Thymus (tissue), 11 donors: ENCODE measurements around the gene EDARADD. TPM values are rescaled to one million over a fixed set of nuclear protein-coding genes. Genes with fewer than 3 reads are reported as not detected.

Source experiments
- DNase-seq, 9 donors: peaks; one replicate each; pipeline ENCODE4 v3.0.0-alpha.2; 2013; ENCODE audit warnings: low spot score in 9 of 9, low read depth in 6 of 9, missing footprints in 1 of 9
- H3K27ac ChIP-seq, 2 donors: one replicate each; pipeline ENCODE4 v1.5.1; 2013; ENCODE audit warnings: control low read depth in 1 of 2, low read depth in 1 of 2, low read length in 1 of 2, mild to moderate bottlenecking in 1 of 2, moderate library complexity in 1 of 2
- H3K27me3 ChIP-seq, 2 donors: one replicate each; pipeline ENCODE4 v1.5.1; 2013; ENCODE audit warnings: low read length in 1 of 2; ENCODE audit not compliant: control insufficient read depth in 2 of 2, insufficient read depth in 1 of 2
- H3K36me3 ChIP-seq, 2 donors: one replicate each; pipeline ENCODE4 v1.5.1; 2013; ENCODE audit warnings: low read length in 1 of 2, mild to moderate bottlenecking in 1 of 2, moderate library complexity in 1 of 2; ENCODE audit not compliant: control insufficient read depth in 2 of 2, insufficient read depth in 2 of 2
- H3K4me1 ChIP-seq, 2 donors: one replicate each; pipeline ENCODE4 v1.5.1; 2013; ENCODE audit warnings: low read length in 2 of 2; ENCODE audit not compliant: control insufficient read depth in 2 of 2, insufficient read depth in 2 of 2
- H3K4me3 ChIP-seq, 2 donors: one replicate each; pipeline ENCODE4 v1.5.1; 2013; ENCODE audit warnings: low read length in 2 of 2, control low read depth in 1 of 2, mild to moderate bottlenecking in 1 of 2
- H3K9me3 ChIP-seq, 2 donors: one replicate each; pipeline ENCODE4 v1.5.1; 2013; ENCODE audit warnings: low read length in 1 of 2, mild to moderate bottlenecking in 1 of 2; ENCODE audit not compliant: control insufficient read depth in 2 of 2, insufficient read depth in 1 of 2
- WGBS: extraction: QIAGEN DNeasy Blood & Tissue Kit; methylation state at CpG from one replicate; pipeline ENCODE4 v1.1.7; 2013; 5-methylcytosine and 5-hydroxymethylcytosine counted together
- polyA plus RNA-seq: library from polyadenylated mRNA; stranded (reverse); fragments of 200-250 nt; gene quantifications from one replicate; pipeline ENCODE4 v1.2.3, GENCODE V29; 2013
- total RNA-seq: library from RNA; stranded (reverse); fragments of 120-200 nt; gene quantifications from one replicate; pipeline ENCODE4 v1.2.4, GENCODE V29; 2013
- donor health status: healthy.

EDARADD gene
- total and polyA plus RNA-seq, 2 donors = 3.3 to 4.2 TPM

DNA sequence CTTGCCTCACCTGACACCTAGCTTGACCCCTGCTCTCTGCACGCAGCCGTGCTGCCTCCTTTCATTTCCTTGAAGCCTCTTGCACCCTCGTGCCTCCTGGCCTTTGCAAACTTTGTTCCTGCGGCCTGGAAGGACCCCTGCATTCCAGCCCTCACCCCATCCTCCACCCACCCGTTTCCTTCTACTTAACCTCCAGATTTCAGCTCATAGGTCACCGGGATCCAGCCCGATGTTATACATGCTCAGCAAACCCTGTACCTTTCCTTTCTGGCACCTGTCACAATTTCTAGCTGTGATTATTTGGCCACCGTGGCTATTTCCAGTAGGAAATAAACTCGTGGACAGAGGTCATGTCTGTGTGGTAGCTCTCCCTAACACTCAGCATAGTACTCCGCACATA lies 4.5 kb downstream of the EDARADD start:
- H3K4me3 ChIP-seq = no peak overlapping the region
- DNase-seq = no peak
- H3K4me1 ChIP-seq = no peaks in the 10 kb centered on the region
- H3K9me3 ChIP-seq = no peaks in the 10 kb centered on the region
- H3K27me3 ChIP-seq = peaks cover 9 to 45% of the 10 kb centered on the region in 2 donors
- 96% methylated on average over 10 of the region's 10 CpGs for WGBS
- H3K27ac ChIP-seq = no peak overlapping the region
- no peaks in the 10 kb centered on the region for H3K36me3 ChIP-seq

DNA sequence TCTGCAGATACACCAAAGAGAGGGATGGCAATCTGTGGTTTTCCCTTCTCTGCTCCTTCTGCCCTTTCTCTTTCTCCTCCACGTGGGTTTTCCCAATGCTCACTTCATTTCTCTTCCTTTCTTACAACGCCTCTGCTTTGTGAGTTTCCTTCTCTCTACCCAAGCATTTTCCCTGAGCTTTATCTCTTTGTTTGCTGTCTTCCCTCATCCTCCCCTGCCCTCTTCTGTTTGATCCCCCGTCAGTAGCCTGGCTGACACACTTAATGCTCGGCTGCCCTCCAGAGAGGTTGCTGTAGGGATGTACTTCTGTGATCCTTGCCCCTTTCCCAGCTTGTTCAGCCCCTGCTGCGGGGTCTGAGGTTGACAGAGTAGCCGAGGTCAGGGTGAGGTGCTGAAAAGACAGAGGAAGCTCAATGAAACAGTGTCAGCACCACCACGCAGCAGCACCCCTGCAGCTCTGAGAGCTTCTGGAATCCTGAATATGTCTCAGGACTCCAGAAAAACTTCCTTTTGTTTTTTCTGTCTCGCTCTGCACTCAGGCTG lies 6.0 kb downstream of the EDARADD start:
- no peak overlapping the region for H3K27ac ChIP-seq
- no peaks in the 10 kb centered on the region for H3K36me3 ChIP-seq
- 85% methylated on average over 8 of the region's 8 CpGs for WGBS
- H3K27me3 ChIP-seq = peaks cover 9 to 32% of the 10 kb centered on the region in 2 donors
- no peaks in the 10 kb centered on the region for H3K4me1 ChIP-seq
- DNase-seq = no peak
- no peaks in the 10 kb centered on the region for H3K9me3 ChIP-seq
- no peak overlapping the region for H3K4me3 ChIP-seq

DNA sequence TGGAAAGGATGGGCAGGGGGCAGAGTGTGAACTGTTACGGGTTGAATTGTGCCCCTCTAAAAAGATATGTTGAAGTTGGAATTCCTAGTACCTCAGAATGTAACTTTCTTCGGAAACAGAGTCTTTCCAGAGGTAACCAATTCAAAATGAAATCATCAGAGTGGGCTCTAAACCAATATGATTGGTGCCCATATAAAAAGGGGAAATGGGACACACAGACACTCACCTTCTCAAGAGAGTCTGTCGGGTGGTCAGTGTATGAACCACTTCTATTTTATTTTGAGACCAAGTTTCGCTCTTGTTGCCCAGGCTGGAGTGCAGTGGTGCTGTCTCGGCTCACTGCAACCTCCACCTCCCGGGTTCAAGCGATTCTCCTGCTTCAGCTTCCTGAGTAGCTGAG lies 7.6 kb downstream of the EDARADD start:
- no peak for DNase-seq
- 96% methylated on average over 7 of the region's 7 CpGs for WGBS
- H3K9me3 ChIP-seq = no peaks in the 10 kb centered on the region
- H3K4me1 ChIP-seq = no peaks in the 10 kb centered on the region
- H3K27me3 ChIP-seq = peaks cover 3 to 17% of the 10 kb centered on the region in 2 donors
- H3K4me3 ChIP-seq = no peak overlapping the region
- H3K27ac ChIP-seq = no peak overlapping the region
- no peaks in the 10 kb centered on the region for H3K36me3 ChIP-seq

DNA sequence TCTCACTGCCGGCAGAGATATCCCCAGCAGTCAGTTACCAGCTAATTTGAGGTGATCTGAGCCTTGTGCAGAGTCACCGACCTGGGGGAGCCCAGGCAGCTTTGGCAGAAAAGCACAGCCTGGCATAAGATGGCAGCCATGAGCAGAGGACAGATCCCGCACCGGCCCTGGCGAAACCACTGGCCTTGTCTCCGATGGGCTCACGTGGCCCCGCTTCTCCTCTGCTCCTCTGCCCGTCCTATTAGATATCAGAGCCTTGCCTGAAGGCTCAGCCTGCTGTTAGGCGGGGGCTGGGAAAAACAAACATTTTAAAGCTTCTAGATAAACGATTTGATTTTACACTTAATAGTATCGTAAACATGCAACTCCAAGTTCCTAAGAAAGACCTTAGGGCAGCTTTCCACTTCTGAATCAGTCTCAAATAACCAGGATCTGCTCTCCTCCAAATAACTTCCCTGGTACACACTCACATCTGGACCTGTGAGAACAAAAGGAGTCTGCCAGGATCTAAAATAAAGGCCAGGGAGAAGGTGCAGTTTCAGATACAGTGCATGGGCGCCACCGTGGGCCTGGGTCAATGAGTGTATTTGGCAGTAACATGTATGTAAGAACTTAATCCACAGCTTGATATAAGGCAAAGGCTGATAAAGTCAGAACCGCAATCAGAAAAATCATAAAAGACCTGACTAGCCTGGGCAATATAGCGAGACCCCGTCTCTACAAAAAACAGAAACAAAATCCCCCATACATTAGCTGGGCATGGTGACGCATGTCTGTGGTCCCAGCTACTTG lies 10.0 kb downstream of the EDARADD start:
- Histone ChIP-seq H3K27ac (no peak overlapping the region), H3K4me1 (no peaks in the 10 kb centered on the region), H3K27me3 (peaks cover 0 to 3% of the 10 kb centered on the region in 2 donors), H3K9me3 (no peaks in the 10 kb centered on the region), H3K36me3 (no peaks in the 10 kb centered on the region), H3K4me3 (no peak overlapping the region)
- DNase-seq = no peak
- WGBS = 93% methylated on average over 18 of the region's 18 CpGs

DNA sequence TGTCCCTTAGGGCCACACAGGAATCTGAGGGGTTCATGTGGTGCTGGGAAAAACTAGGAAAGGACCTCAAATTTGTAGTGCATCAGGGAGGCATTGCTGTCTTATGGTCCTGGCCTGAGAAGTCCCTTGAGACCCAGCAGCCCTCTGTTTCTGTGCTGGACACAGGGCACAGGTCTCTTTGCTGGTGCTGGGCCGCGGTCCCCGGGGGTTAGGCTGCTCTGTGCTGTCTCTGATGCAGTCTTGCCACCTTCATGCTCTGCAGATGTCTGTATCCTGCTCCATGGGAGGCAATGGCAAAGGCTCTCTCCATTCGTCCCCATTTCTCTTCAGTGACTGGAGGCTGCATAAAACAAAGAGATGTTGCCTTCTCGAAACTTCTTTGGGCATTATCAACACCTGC lies 13.0 kb downstream of the EDARADD start:
- Histone ChIP-seq H3K4me3 (no peak overlapping the region), H3K4me1 (no peaks in the 10 kb centered on the region), H3K36me3 (no peaks in the 10 kb centered on the region), H3K27ac (no peak overlapping the region), H3K27me3 (no peaks in the 10 kb centered on the region), H3K9me3 (no peaks in the 10 kb centered on the region)
- DNase-seq = no peak
- 97% methylated on average over 5 of the region's 5 CpGs for WGBS

DNA sequence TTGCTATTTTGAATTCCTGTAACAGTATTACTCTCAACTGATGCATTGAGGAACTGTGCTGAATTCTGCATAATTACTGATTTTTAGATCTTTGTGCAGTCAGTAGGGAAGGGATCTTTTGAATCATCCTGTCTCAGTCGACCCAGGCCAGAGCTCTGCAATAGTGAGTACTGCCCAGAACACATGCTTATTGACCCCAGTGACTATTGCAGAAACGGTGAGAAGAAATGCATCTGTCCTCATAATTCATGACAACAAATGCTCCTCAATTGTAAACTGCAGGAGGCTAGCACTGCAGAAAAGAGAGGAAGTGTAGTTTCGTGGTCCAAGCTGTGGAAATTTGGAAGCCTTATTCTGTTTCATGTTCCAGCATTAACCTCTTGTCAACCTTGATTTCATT lies 19.6 kb downstream of the EDARADD start:
- no peak for DNase-seq
- H3K27me3 ChIP-seq = no peaks in the 10 kb centered on the region
- WGBS = 76% methylated on average over 3 of the region's 3 CpGs
- no peaks in the 10 kb centered on the region for H3K36me3 ChIP-seq
- H3K27ac ChIP-seq = no peak overlapping the region
- no peaks in the 10 kb centered on the region for H3K9me3 ChIP-seq
- H3K4me3 ChIP-seq = no peak overlapping the region
- no peaks in the 10 kb centered on the region for H3K4me1 ChIP-seq

DNA sequence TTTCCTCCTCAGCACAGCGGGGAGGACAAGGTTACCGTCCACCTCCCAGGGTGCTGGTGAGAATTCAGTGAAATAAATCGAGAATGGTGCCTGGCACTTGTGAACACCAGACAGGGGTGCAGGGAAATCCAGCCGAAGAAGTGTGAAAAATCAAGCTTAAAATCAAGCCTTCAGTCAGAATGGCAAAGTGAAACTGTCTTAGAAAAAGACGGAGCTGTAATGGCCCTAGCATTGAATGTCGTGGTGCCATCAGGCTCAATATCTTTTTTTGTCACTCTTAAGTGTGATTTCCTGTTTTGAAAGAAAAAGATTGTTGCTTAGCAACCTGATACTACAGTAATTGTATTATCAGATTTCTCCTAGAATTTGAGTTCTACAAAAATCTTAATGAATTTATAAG lies 22.1 kb downstream of the EDARADD start:
- Histone ChIP-seq H3K9me3 (no peaks in the 10 kb centered on the region), H3K36me3 (no peaks in the 10 kb centered on the region), H3K4me1 (no peaks in the 10 kb centered on the region), H3K27ac (no peak overlapping the region), H3K27me3 (no peaks in the 10 kb centered on the region), H3K4me3 (no peak overlapping the region)
- DNase-seq = peak in 2 of 9 donors; percentile 4 to 37
- 58% methylated on average over 6 of the region's 6 CpGs for WGBS

DNA sequence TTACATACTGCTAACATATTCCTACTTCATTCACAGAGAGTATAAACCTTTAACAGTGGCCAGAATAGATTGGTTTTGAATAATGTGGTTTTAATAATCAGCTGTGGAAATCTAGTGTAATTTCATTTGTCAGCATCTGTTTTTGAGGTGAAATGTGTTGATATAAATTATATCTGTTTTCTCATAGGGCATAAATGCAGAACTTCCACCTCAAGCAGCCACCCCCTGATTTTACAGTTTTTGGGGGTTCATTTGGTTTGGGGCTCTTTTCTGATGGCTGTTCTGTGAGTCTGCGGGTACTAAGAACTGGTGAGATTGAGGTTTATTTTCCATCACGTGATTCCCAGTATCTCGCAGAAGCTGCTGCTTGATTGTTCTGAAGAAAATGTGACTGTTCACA lies 23.2 kb downstream of the EDARADD start:
- no peaks in the 10 kb centered on the region for H3K4me1 ChIP-seq
- no peaks in the 10 kb centered on the region for H3K36me3 ChIP-seq
- no peaks in the 10 kb centered on the region for H3K27me3 ChIP-seq
- no peak overlapping the region for H3K27ac ChIP-seq
- H3K4me3 ChIP-seq = no peak overlapping the region
- no peak for DNase-seq
- H3K9me3 ChIP-seq = no peaks in the 10 kb centered on the region
- over 99% methylated on average over 3 of the region's 3 CpGs for WGBS

DNA sequence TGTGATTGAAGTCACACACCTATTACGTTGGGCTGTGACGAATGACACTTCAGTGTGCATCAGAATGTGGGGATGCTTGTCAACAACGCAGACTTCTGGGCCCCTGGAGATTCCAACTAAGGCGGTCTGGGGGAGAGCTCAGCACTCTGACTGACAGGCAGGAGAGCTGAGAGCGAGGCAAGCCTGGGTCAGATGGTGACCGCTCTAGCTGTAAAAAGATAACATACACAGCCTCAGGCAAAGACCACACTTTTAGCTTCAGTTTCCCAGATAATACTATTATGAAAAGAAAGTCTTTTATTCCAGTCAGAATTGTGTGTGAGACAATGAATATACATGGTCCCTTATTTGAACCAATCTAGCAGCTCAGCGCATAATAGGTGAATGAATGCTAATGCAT lies 25.4 kb downstream of the EDARADD start:
- Histone ChIP-seq H3K4me3 (no peak overlapping the region), H3K27ac (no peak overlapping the region), H3K4me1 (no peaks in the 10 kb centered on the region), H3K9me3 (no peaks in the 10 kb centered on the region), H3K27me3 (no peaks in the 10 kb centered on the region), H3K36me3 (no peaks in the 10 kb centered on the region)
- 96% methylated on average over 7 of the region's 7 CpGs for WGBS
- no peak for DNase-seq
